AG09309 (cell line): ENCODE data around the gene BMP7.

Experiments used
- DNase-seq: peaks from one replicate; pipeline ENCODE4 v3.0.0-alpha.2; 2010; ENCODE audit warnings: low read depth
- H3K4me3 ChIP-seq: 2 replicates; pipeline ENCODE4 v1.5.1; 2011; ENCODE audit warnings: mild to moderate bottlenecking, low read depth, low read length, moderate library complexity; ENCODE audit not compliant: control insufficient read depth
- CTCF ChIP-seq: IDR thresholded peaks from 2 replicates; pipeline ENCODE4 v1.5.1; 2011; ENCODE audit warnings: mild to moderate bottlenecking, low read depth, low read length, inconsistent platforms; ENCODE audit not compliant: insufficient read depth, control insufficient read depth; ENCODE audit errors: missing control alignments

BMP7 gene

GRCh38 chr20:57126481-57127092 is 139.9 kb downstream of the BMP7 start:
- no peak overlapping the region for H3K4me3 ChIP-seq
- no peak for TF ChIP-seq CTCF
- no peak for DNase-seq

DNA sequence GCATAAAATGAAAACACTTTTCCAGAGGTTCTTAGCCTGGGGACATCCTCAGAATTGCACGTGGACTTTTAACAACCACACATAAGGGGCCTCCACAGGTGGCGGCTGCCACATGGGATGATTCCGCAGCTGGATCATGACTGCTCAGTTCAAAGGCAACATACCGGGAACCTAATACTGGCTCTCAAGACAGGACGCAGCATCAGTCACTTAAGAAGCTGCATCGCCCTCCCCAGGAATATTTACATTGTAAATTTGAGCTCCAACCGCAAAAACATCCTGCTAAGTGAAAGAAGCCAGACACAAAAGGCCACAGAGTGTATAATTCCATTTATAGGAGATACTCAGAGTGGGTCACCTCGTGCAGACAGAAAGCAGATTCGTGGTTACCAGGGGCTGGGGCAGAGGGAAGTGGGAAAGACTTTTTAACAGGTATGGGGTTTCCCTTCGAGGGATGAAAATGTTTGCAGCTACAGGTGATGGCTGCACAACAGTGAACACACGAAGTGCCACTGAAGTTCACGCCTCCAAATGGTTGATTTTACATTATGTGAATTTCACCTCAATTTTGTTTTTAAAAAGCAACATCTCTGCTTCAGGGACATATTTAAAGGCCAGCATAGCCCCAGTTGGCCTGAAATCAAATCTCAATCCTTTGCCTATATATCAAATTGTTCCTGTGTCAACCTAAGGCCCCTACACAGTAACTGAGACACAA is 141.5 kb downstream of the BMP7 start:
- no peak overlapping the region for H3K4me3 ChIP-seq
- DNase-seq: no peak
- TF ChIP-seq CTCF: no peak

DNA sequence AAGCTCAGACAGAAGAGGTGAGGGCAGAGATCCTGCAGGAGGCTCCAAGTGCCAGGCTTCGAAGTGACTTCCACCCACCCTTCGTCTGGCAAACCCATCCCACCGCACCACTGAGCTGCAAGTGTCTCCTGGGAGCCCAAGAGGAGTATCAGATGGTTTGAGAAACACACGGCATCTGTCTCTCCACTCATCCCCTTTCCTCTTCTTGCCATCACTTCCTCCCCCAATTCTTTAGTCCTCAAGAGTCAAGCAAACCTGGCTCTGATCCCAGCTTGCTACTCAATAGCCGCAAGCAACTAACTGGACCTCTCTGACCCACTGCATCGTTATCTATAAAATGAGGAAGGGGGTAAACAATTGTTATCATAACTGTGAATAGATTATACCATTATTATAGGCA is 142.1 kb downstream of the BMP7 start:
- no peak for TF ChIP-seq CTCF
- H3K4me3 ChIP-seq: no peak overlapping the region
- no peak for DNase-seq

DNA sequence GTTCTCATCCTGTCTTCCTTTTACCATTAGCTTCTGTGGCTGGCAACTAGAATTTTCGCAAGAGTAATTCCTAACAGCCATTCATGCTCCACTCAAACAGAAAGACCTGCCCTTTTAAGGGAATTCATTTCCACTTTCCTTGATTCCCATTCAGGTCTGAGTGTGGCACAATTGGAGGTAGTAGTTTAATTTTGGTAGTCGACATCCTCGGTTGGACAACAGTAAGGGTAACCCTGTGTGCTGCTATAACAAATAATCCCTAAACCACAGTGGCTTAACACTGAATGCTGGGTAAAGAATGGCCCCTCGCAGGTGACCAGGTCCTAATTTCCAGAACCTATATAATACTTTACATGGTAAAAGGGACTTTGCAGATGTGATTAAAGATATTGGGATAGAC is 142.9 kb downstream of the BMP7 start:
- no peak for DNase-seq
- TF ChIP-seq CTCF: no peak
- H3K4me3 ChIP-seq: no peak overlapping the region

DNA sequence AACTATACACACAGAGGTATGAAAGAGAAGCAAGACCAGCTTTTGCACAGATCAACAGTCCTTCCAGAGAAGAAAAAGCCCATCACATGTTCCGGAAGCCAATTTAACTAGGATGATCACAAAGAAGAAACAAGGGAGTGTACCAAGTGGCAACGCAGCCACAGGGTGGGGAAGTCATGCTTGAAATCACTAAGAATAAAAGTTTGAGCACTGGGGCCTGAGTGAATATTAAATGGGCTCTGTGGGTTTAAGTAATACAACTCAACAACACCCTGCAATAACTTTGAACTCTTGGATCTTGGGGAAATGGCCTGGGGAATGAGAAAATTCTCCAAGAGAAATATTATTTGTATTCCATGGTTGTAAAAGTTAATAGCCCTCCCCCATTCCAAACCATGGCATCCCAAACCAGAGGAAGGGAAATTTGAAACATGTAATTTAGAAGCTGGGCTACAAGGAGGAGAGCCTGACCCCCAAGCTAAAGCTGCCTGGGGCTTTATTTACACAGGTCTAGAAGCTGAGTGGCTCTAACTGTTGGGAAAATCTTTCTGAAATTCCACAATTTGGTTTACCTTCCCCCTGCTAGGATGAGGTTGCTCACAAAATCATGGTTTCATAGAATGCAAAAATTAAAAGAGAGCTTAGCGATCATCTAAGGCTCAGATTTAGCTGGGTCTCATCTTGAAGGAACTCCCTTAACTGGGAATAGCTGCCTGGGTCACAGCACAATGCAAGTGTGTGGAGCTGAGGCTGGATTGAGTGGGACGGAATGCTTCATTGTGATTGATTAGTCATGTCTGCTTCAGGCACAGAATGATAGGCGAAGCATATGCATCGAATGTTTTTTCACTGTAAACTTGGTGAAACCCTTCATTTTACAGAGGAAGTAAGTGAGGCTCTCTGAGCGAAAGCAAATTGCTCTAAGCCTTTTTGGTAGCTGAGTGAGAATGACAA is 143.6 kb downstream of the BMP7 start:
- TF ChIP-seq CTCF: no peak
- H3K4me3 ChIP-seq: no peak overlapping the region
- DNase-seq: no peak

- no peak for DNase-seq
- TF ChIP-seq CTCF: no peak
- no peak overlapping the region for H3K4me3 ChIP-seq
Measured at GRCh38 chr20:57118964-57119363, 147.5 kb downstream of the BMP7 start.
